ENCODE results near the gene ELANE. TPM values are rescaled to one million over a fixed set of nuclear protein-coding genes. Genes with fewer than 3 reads are reported as not detected.

ELANE gene
- total RNA-seq (2014; rRNA removed; shearing (Covaris generic)) (not detected in 2 replicates), total RNA-seq (2022) (not detected in 2 replicates), Bru-seq, nascent RNA (not detected), BruChase-seq, experiment 1, labeled RNA remaining after a 6-hour chase (not detected), BruChase-seq, experiment 2, labeled RNA remaining after a 2-hour chase (not detected)
- long read RNA-seq: 0 reads

- Histone ChIP-seq H2AFZ (ENCODE audit: low read length) (no peak within 1 kb of the TSS), H3K9me2 (ENCODE audit: insufficient read depth, low read length) (no peaks in the 10 kb centered on the region), H3K27ac (ENCODE audit: low read depth, low read length, poor library complexity, severe bottlenecking) (no peak within 1 kb of the TSS), H3K36me3 (ENCODE audit: insufficient read depth, low read length) (no peaks in the 10 kb centered on the region), H4K20me1 (ENCODE audit: insufficient read depth, low read length) (no peaks in the 10 kb centered on the region; the same call in 1 of the 2 replicates), H3K4me3 (ENCODE audit: low read depth, low read length, poor library complexity, severe bottlenecking) (no peak within 1 kb of the TSS), H3K79me2 (ENCODE audit: insufficient read depth, low read depth, low read length) (no peaks in the 10 kb centered on the region), H3K9me3 (ENCODE audit: low read length) (no peaks in the 10 kb centered on the region), H3K4me2 (ENCODE audit: low read length) (no peak within 1 kb of the TSS), H3K4me1 (ENCODE audit: insufficient read depth, low read length, poor library complexity, severe bottlenecking) (no peaks in the 10 kb centered on the region)
- intact Hi-C loops (cut with micrococcal nuclease; ENCODE audit: unreplicated experiment): no loop called here
- ChIA-PET POLR2A (no interaction called here), CTCF (ENCODE audit: unreplicated experiment) (no interaction called here)
- BruUV-seq (replicated peaks): no TSS peak
- TF ChIP-seq CTCF (conservative IDR thresholded peaks at IDR 0.05; ENCODE audit: low read length) (no peak), EZH2phosphoT487 (IDR thresholded peaks at IDR 0.05; ENCODE audit: borderline replicate concordance, low read depth, low read length) (no peak)
- no peak for DNase-seq (ENCODE audit: low spot score)
Observed at GRCh38 chr19:852136-853013, at the start of gene ELANE. TSS of gene ELANE (plus strand) at chr19:852303. CDS start at chr19:852329, 26 bp downstream.

DNA sequence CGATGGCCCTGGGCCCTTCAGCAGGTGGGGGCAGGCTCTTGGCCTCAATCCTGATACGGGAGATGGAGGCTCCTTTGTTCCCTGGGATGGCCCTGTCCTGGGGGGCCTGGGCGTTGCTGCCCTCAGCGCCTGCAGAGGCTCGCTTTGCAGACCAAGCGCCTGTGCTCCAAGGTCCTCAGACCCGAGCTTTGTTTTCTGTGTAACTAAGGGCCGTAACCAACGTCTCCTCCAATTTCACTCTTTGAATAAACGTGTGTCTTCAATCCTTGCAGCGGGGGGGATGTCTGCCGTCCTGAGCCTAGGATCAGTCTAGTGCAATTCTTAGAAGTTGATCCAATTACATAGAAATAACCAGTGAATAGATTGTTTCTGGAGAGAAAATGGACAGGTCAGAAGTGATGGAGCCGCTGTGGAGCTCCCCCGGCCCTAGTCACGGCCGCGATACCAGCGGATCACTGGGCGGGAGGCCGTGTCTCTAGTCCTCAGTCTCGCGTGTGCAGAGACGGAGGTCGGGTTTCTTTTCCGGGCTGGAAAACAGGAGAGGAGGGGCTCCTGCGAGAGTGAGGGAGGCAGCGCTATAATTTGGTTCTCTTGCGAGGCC is 49.5 kb upstream of the ELANE start:
- no peak overlapping the region for H2AFZ ChIP-seq (ENCODE audit: low read length)
- no peak overlapping the region for H3K4me2 ChIP-seq (ENCODE audit: low read length)
- H3K4me1 ChIP-seq (ENCODE audit: insufficient read depth, low read length, poor library complexity, severe bottlenecking): peaks cover 19% of the 10 kb centered on the region
- no TSS peak for BruUV-seq (replicated peaks)
- H3K27ac ChIP-seq (ENCODE audit: low read depth, low read length, poor library complexity, severe bottlenecking): no peak overlapping the region
- ChIA-PET POLR2A (no interaction called here), CTCF (ENCODE audit: unreplicated experiment) (no interaction called here)
- peaks cover 98% of the 10 kb centered on the region for H3K36me3 ChIP-seq (ENCODE audit: insufficient read depth, low read length)
- peaks cover 47% of the 10 kb centered on the region for H4K20me1 ChIP-seq (ENCODE audit: insufficient read depth, low read length)
- H3K79me2 ChIP-seq (ENCODE audit: insufficient read depth, low read depth, low read length): peaks cover 60% of the 10 kb centered on the region
- intact Hi-C loops (cut with micrococcal nuclease; ENCODE audit: unreplicated experiment): no loop called here
- DNase-seq (ENCODE audit: low spot score): no peak
- TF ChIP-seq EZH2phosphoT487 (IDR thresholded peaks at IDR 0.05; ENCODE audit: borderline replicate concordance, low read depth, low read length) (no peak), CTCF (conservative IDR thresholded peaks at IDR 0.05; ENCODE audit: low read length) (no peak)
- H3K4me3 ChIP-seq (ENCODE audit: low read depth, low read length, poor library complexity, severe bottlenecking): no peak overlapping the region
- no peaks in the 10 kb centered on the region for H3K9me2 ChIP-seq (ENCODE audit: insufficient read depth, low read length)
- H3K9me3 ChIP-seq (ENCODE audit: low read length): no peaks in the 10 kb centered on the region

Data from OCI-LY7 (cell line).